ENCODE measurements around the gene IL21.

DNA sequence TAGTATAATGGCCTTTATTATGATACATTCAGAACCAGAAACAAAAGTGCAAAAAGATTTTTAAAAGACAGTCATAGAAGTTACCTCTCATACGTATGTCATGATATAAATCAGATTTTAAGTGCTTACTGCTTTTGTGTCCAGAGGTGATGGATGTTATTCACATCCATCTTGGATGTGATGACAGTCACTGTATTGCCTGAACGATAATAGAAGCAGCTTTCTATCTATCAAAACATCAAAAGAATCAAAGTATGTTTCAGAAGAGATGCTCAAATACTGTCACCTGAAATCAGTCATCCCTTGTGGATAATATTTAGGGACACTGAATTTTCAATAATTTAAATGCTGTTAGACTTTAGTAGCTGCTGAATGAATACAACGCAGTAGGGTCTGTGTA lies 26.8 kb upstream of the IL21 start:
- no peak for TF ChIP-seq POLR2A (IDR thresholded peaks at IDR 0.05)
- TF ChIP-seq, protein P1, sequence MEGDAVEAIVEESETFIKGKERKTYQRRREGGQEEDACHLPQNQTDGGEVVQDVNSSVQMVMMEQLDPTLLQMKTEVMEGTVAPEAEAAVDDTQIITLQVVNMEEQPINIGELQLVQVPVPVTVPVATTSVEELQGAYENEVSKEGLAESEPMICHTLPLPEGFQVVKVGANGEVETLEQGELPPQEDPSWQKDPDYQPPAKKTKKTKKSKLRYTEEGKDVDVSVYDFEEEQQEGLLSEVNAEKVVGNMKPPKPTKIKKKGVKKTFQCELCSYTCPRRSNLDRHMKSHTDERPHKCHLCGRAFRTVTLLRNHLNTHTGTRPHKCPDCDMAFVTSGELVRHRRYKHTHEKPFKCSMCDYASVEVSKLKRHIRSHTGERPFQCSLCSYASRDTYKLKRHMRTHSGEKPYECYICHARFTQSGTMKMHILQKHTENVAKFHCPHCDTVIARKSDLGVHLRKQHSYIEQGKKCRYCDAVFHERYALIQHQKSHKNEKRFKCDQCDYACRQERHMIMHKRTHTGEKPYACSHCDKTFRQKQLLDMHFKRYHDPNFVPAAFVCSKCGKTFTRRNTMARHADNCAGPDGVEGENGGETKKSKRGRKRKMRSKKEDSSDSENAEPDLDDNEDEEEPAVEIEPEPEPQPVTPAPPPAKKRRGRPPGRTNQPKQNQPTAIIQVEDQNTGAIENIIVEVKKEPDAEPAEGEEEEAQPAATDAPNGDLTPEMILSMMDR (IDR thresholded peaks at IDR 0.05): no peak

All from heart left ventricle (tissue), 13 donors.